Stimulated activated naive B cell treated with anti-CD40 and anti-IgM and Interleukin-4, amounts not matched to agents 10 μg/mL and 1 μg/mL and 100 μg/mL, for 72 hours (primary cell): ENCODE results near the gene RASAL1.

ENCODE experiments used
- ATAC-seq, 2 donors: fragments of 150-1000 bp; cut with Tn5 transposase; replicated peaks; 2 replicates each; pipeline ENCODE4 v1.10.0; 2021; ENCODE audit warnings: moderate library complexity in 1 of 2
- DNase-seq: peaks from one replicate; pipeline ENCODE4 v3.0.0; 2021
- H3K27ac Mint-ChIP-seq: one replicate; pipeline ENCODE4 v1.8.0; 2022; ENCODE audit warnings: mild to moderate bottlenecking, mixed read lengths
- H3K27me3 Mint-ChIP-seq, 2 donors: one replicate each; pipeline ENCODE4 v1.8.0; 2022; ENCODE audit warnings: mixed read lengths in 2 of 2
- H3K36me3 Mint-ChIP-seq, 2 donors: one replicate each; pipeline ENCODE4 v1.8.0; 2022; ENCODE audit warnings: mixed read lengths in 2 of 2, mild to moderate bottlenecking in 1 of 2
- H3K4me1 Mint-ChIP-seq, 2 donors: one replicate each; pipeline ENCODE4 v1.8.0; 2022; ENCODE audit warnings: mixed read lengths in 2 of 2, mild to moderate bottlenecking in 1 of 2
- H3K4me3 Mint-ChIP-seq, 2 donors: one replicate each; pipeline ENCODE4 v1.8.0; 2022; ENCODE audit warnings: mild to moderate bottlenecking in 2 of 2, mixed read lengths in 2 of 2, moderate library complexity in 1 of 2
- H3K9me3 Mint-ChIP-seq, 2 donors: one replicate each; pipeline ENCODE4 v1.8.0; 2022; ENCODE audit warnings: mixed read lengths in 2 of 2, mild to moderate bottlenecking in 1 of 2

RASAL1 gene

DNA sequence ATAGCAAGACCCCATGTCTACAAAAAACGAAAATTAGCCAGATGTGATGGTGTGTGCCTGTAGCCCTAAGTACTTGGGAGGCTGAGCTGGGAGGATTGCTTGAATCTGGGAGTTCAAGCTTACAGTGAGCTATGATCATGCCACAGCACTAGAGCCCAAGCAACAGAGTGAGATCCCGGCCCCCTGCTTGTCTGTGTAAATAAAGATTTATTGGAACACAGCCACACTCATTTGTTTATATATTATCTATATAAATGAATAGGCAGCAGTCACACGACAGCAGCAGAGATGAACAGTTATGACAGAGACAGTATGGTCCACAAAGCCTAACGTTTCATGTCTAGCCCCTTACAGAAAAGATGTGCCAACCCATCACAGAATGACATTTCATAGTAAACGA lies 34.9 kb upstream of the RASAL1 start:
- ATAC-seq (peak; percentile 31 to 38), DNase-seq (no peak)
- H3K27ac Mint-ChIP-seq: peak overlapping the region; percentile 92
- H3K27me3 Mint-ChIP-seq: no peaks in the 10 kb centered on the region
- H3K36me3 Mint-ChIP-seq: peaks cover 65 to 70% of the 10 kb centered on the region in 2 donors
- H3K4me3 Mint-ChIP-seq: peak overlapping the region in 1 of 2 donors; percentile 50
- H3K4me1 Mint-ChIP-seq: peaks cover 24 to 50% of the 10 kb centered on the region in 2 donors
- H3K9me3 Mint-ChIP-seq: no peaks in the 10 kb centered on the region

DNA sequence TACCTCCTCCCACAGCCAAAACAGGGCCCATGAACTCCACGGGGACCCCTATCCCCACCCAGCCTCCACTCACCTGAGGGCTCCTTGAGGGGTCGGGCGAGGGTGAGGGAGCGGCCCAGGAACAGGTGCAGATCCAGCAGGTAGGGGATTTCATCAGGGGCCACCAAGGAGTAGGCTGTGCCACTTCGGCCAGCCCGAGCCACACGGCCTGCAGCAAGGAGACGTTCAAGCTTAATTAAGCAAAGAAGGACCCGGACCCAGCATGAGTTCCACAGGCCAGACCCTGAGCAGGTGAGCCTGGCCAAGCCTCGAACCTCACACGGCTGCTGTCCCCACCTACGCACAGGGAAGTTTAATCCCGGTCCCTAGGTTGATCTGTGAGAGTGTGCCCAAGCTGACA lies 34.1 kb upstream of the RASAL1 start:
- no peaks in the 10 kb centered on the region for H3K27me3 Mint-ChIP-seq
- ATAC-seq (no peak), DNase-seq (no peak)
- peaks cover 68 to 70% of the 10 kb centered on the region in 2 donors for H3K36me3 Mint-ChIP-seq
- no peaks in the 10 kb centered on the region for H3K9me3 Mint-ChIP-seq
- peak overlapping the region; percentile 9 for H3K27ac Mint-ChIP-seq
- no peak overlapping the region for H3K4me3 Mint-ChIP-seq
- H3K4me1 Mint-ChIP-seq: peaks cover 23 to 45% of the 10 kb centered on the region in 2 donors

DNA sequence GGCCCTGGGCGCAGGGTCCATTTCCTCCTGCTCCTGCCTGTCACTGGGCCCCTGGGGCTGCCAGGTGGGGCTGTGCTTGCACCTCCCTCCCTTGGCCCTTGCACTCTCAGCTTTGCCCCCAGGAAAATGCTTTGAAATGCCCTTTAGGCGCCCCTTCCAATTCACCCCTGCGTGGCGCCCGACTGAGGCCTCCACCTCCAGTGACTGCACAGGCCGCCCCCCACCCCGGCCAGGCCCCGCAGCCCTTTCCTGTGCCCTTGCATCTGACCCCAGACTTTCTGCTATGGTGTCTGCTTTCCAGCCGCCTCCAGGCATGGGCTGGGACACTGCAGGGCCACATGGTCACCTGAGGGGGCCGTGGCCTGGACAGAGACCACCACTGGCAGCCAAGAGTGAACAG lies 32.3 kb upstream of the RASAL1 start:
- H3K36me3 Mint-ChIP-seq: peaks cover 69 to 77% of the 10 kb centered on the region in 2 donors

DNA sequence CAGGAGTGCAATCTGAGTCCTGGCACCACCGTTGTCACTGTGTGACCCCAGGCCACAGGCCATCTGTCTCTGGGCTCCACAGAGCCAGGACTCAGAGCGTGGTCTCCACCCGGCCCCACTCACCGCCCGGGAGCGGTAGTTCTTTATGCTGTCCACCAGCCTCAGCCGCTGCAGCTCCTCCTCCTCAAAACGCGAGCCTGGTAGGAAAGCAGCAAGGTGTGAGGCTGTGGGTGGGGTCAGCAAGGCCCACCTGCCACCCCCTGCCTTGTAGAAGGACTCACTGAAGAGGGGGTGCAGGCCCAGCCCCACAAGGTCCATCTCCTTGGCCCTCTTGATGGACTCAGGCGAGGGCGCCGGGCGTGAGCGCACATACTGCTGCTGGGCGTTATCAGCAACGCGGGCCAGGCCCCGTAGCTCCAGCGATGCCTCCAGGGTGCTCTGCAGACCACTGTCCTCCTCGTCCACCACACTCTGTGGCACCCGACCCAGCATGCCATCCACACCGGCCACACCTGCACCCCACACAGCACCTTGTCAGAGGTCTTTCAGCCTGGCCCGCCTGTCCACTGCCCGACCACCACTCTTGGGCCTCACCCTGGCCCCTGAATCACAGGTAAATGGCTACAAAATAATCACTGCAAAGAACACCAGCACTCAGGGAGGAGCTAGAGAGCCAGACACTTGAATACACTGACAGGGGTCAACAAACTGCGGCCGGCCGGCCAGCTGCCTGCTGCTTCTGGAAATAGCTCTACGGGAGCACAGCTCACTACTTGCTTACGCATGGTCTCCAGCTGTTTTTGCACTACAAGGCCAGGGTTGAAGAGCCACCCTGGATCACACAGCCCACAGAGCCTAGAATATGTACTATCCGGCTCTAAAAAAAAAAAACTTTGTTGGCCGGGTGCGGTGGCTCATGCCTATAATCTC lies 30.2 kb upstream of the RASAL1 start:
- Mint-ChIP-seq H3K4me3 (no peak overlapping the region), H3K36me3 (peaks cover 68 to 77% of the 10 kb centered on the region in 2 donors), H3K27me3 (no peaks in the 10 kb centered on the region), H3K9me3 (no peaks in the 10 kb centered on the region), H3K27ac (no peak overlapping the region), H3K4me1 (peaks cover 12 to 37% of the 10 kb centered on the region in 2 donors)
- ATAC-seq (no peak), DNase-seq (no peak)

More for the DNA sequence above, 32.3 kb upstream of the RASAL1 start:
- ATAC-seq: no peak
- H3K9me3 Mint-ChIP-seq: no peaks in the 10 kb centered on the region
- DNase-seq: no peak
- H3K27me3 Mint-ChIP-seq: no peaks in the 10 kb centered on the region
- H3K27ac Mint-ChIP-seq: no peak overlapping the region
- peaks cover 20 to 39% of the 10 kb centered on the region in 2 donors for H3K4me1 Mint-ChIP-seq
- H3K4me3 Mint-ChIP-seq: no peak overlapping the region

DNA sequence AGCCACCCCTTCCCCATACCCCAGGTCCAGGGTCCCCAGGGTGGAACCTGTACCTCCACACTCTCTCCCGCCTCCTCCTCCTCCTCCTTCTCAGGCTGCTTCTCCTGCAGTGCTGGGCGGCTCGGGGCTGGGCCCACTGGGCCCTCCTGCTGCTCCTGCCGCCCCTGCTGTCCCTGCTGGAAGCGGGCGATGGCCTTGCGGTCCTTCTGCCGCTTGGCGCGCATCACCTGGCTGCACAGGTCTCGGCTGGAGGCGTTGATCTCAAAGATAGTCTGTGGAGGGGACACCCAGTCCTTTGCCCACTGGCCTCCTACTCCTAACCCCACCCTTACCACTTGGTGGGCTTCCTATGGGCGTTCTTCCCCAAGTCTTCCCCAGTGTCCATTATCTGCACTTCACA lies 28.5 kb upstream of the RASAL1 start:
- peaks cover 11 to 26% of the 10 kb centered on the region in 2 donors for H3K4me1 Mint-ChIP-seq

DNA sequence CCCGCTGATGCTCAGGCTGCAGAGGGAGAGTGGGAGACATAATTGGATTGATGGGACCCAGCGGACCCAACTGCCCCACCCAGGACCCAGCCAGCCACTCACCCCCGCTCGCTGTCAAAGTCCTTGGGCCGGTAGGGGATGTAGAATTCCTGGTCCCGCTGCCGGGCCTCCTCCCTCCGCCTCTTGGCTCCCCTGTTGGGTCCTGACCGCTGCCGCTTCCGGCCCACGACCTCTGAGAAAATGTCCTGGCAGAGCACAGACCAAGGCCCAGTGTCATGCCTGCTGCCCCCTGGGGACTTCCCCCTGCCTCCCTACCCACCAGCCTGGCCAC lies 27.4 kb upstream of the RASAL1 start:
- no peak for ATAC-seq
- peaks cover 71 to 78% of the 10 kb centered on the region in 2 donors for H3K36me3 Mint-ChIP-seq

More for the DNA sequence above, 28.5 kb upstream of the RASAL1 start:
- Mint-ChIP-seq H3K4me3 (no peak overlapping the region), H3K27ac (no peak overlapping the region), H3K27me3 (no peaks in the 10 kb centered on the region), H3K36me3 (peaks cover 71 to 80% of the 10 kb centered on the region in 2 donors), H3K9me3 (no peaks in the 10 kb centered on the region)
- ATAC-seq (no peak), DNase-seq (no peak)

DNA sequence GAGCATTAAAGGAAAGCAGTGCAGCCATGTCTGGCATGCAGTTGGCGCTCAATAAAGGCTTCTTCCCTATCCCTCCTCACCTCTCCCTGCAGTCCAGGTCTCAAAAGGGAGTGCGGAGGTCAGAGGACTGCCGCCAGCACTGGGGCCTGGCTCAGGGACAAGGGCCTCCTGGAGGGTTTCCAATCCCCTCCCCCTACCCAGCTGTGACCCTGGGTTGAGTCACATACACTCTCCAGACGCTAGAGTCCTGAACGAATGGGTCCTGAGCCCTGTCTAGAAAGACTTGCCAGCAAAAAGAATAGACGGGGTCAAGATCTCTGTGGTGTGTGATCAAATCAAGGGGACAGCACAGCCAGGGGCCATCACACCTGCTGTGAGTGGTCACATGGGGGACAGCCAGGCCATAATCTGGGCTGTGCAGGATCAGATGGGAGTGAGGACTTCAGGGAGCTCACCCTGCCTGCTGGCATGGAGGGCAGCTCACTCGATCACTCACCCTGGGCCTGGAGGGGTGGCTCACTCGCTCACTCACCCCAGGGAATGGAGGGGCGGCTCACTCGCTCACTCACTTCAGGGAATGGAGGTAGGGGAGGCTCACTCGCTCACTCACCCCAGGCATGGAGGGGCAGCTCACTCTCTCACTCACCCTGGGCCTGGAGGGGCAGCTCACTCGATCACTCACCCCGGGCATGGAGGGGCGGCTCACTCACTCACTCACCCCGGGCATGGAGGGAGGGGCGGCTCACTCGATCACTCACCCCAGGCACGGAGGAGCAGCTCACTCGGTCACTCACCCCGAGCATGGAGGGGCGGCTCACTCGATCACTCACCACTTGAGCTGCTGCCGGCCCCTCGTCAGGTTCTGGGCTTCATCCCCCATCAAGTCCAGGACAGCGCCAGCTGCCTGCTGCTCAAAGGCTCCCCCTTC lies 26.8 kb upstream of the RASAL1 start:
- Mint-ChIP-seq H3K27ac (peak overlapping the region; percentile 89), H3K27me3 (no peaks in the 10 kb centered on the region), H3K36me3 (peaks cover 71 to 84% of the 10 kb centered on the region in 2 donors), H3K9me3 (no peaks in the 10 kb centered on the region), H3K4me3 (no peak overlapping the region), H3K4me1 (peaks cover 21 to 39% of the 10 kb centered on the region in 2 donors)
- DNase-seq: no peak
- ATAC-seq: no peak

More for the DNA sequence above, 27.4 kb upstream of the RASAL1 start:
- Mint-ChIP-seq H3K9me3 (no peaks in the 10 kb centered on the region), H3K4me1 (peaks cover 15 to 33% of the 10 kb centered on the region in 2 donors), H3K4me3 (no peak overlapping the region), H3K27ac (no peak overlapping the region), H3K27me3 (no peaks in the 10 kb centered on the region)
- DNase-seq: no peak

DNA sequence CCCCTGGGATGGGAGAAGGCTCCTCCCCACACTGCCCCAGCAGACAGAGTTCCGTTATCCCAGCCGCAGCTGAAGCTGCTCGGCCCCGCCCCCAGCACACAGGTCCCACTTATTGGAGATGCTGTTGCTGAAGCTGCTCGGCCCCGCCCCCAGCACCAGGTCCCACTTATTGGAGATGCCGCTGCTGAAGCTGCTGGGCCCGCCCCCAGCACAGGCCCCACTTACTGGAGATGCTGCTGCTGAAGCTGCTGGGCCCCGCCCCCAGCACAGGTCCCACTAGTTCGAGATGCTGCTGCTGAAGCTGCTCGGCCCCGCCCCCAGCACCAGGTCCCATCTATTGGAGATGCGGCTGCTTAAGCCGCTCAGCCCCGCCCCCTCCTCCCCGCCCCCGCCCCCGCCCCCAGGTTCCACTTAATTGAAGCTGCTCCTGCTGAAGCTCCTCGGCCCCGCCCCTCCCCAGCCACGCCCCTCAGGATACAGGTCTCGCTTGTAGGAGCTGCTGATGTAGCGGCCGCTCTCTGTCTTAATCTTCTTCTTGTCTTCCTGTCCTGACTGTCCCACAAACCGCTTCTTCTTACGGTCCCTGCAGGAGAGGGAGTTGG lies 26.0 kb upstream of the RASAL1 start:
- DNase-seq: no peak
- peak; percentile 79 to 82 for ATAC-seq
- Mint-ChIP-seq H3K27ac (peak overlapping the region; percentile 89), H3K4me1 (peaks cover 24 to 47% of the 10 kb centered on the region in 2 donors), H3K27me3 (no peaks in the 10 kb centered on the region), H3K9me3 (no peaks in the 10 kb centered on the region), H3K4me3 (peak overlapping the region; percentile 48 to 58), H3K36me3 (peaks cover 79 to 86% of the 10 kb centered on the region in 2 donors)

DNA sequence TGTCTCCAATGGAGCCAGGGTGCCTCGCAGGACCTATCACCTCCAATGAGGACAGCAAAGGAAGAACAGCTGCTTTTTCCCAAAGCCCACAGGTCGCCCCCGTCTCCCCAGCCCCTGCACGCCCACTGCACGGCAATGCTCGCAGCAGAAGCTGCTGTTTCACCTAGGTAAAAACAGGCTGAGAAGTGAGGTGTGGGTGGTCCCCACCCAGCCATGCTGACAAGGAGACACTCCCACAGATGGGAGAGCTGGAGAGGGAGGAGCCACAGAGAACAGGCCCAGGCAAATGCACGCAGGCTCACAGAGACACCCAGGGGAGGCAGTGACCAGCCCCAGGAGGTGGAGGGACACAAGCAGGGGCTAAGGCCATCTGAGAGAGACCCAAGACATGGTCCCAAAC lies 24.4 kb upstream of the RASAL1 start:
- no peak for DNase-seq
- Mint-ChIP-seq H3K4me3 (no peak overlapping the region), H3K27ac (no peak overlapping the region), H3K36me3 (peaks cover 69 to 76% of the 10 kb centered on the region in 2 donors), H3K27me3 (no peaks in the 10 kb centered on the region), H3K4me1 (peaks cover 26 to 61% of the 10 kb centered on the region in 2 donors), H3K9me3 (no peaks in the 10 kb centered on the region)
- ATAC-seq: no peak

DNA sequence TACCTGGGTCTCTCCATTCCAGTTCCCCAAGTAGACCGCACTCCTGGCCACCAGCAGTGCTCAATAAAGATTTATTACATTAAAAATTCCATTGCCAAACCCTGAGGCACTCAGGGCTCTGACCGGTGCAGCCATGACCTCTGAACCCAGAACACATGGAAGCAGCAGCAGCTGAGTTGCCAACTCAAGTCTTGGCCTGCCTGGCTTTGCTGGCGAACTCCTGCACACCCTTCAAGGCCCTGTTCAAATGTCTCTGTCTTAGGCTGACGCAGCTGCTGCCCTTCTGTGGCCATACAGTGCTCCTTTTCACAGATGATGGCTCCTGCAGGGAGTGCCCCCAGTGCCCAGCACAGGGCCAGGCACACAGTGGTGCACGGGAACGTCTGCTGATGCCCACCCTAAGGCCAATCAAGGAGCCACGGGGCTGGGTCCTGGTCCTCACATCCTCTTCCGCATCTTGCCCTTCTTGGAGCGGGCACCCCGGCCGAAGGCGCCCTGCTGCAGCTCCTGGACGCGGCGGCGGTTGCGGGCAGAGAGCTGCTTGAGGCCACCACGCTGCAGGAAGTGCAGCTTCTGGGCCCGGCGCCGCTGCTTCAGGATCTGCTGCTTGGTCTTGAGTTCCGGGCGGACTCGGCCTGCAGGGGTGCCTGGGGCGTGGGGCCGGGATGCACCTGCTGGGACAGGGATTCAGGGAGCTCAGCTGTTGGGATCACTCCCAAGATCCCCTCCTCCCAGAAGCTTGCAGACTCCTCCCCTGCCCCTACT lies 23.1 kb upstream of the RASAL1 start:
- Mint-ChIP-seq H3K27ac (no peak overlapping the region), H3K9me3 (no peaks in the 10 kb centered on the region), H3K27me3 (no peaks in the 10 kb centered on the region), H3K4me1 (peaks cover 31 to 72% of the 10 kb centered on the region in 2 donors), H3K36me3 (peaks cover 64 to 65% of the 10 kb centered on the region in 2 donors), H3K4me3 (no peak overlapping the region)
- DNase-seq (no peak), ATAC-seq (no peak)

DNA sequence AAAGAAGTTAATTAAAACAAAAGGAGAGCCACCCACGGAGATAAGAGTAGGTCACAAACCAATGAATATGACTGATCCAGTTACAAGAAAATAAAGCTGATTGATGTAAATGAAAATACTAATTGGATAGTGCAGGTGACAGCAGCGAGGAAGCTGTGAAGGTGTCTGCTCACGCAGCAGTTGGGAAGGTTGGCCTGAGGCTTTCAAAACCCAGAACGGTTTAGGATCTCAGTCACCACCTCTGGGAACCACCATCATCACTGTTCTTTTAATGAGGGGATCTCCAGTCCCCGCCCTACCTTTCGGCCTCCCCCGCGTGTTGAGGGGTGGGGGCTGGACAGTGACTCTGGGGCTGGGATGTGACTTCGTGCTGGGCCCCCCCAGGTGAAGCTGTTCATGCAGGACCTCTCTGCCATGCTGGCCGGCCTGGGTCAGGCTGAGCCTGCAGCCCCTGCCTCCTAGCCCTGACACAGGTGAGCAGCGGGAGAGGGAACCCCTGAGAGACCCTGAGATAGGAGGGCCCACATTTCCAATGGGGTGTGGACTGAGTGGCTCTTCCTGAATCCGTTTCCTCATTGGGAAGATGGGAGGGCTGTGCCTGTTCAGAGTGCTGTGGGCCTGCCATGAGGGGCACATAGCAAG lies 21.8 kb upstream of the RASAL1 start:
- no peak for DNase-seq
- Mint-ChIP-seq H3K4me3 (no peak overlapping the region), H3K27ac (peak overlapping the region; percentile 53), H3K9me3 (no peaks in the 10 kb centered on the region), H3K4me1 (peaks cover 32 to 73% of the 10 kb centered on the region in 2 donors), H3K36me3 (peaks cover 51 to 54% of the 10 kb centered on the region in 2 donors), H3K27me3 (peaks cover 1 to 2% of the 10 kb centered on the region in 2 donors)
- no peak for ATAC-seq

DNA sequence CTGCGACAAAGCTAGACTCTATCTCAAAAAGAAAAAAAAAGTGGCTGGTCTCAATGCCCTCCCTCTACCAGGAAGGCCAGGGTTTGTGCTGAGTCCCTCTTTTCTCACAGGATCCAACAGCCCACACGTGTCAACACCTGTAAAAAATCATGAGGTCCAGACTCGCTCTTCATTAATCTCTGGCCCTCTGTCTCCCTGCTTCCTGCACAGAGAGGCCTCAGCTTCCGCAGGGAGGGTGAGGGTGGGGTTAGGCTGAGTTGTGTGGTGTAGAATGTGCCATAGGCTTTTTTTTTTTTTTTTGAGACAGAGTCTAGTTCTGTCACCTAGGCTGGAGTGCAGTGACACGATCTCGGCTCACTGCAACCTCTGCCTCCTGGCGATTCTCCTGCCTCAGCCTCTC lies 20.1 kb upstream of the RASAL1 start:
- H3K4me1 Mint-ChIP-seq: peaks cover 31 to 66% of the 10 kb centered on the region in 2 donors
- H3K27me3 Mint-ChIP-seq: peaks cover 6 to 7% of the 10 kb centered on the region in 2 donors
- no peak overlapping the region for H3K27ac Mint-ChIP-seq
- peak overlapping the region in 1 of 2 donors; percentile 16 for H3K4me3 Mint-ChIP-seq
- no peaks in the 10 kb centered on the region for H3K9me3 Mint-ChIP-seq
- DNase-seq: no peak
- H3K36me3 Mint-ChIP-seq: peaks cover 37 to 40% of the 10 kb centered on the region in 2 donors
- no peak for ATAC-seq

DNA sequence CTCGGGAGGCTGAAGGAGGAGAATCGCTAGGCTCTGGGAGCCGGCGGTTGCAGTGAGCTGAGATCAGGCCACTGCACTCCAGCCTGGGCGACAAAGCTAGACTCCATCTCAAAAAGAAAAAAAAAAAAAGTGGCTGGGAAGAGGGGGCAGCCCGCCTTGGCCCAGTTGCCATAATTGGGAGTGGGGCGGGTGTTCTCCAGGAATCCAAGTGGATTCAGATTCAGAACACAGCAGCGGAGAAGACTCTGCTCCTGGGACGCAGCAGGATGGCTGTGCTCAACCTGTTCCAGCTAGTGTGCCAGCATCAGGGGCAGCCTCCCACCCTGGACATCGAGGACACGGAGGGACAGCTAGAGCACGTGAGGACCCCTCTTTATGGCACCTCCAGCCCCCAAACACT lies 19.5 kb upstream of the RASAL1 start:
- Mint-ChIP-seq H3K27ac (no peak overlapping the region), H3K4me3 (peak overlapping the region in 1 of 2 donors; percentile 85)

More for the DNA sequence above, 19.5 kb upstream of the RASAL1 start:
- ATAC-seq: no peak
- Mint-ChIP-seq H3K4me1 (peaks cover 35 to 66% of the 10 kb centered on the region in 2 donors), H3K9me3 (no peaks in the 10 kb centered on the region), H3K27me3 (peaks cover 6 to 7% of the 10 kb centered on the region in 2 donors), H3K36me3 (peaks cover 32 to 36% of the 10 kb centered on the region in 2 donors)
- no peak for DNase-seq
